Fibroblast of the conjunctiva (primary cell): ENCODE measurements around the gene ARHGAP15.
A peak's percentile ranks its signal among the peaks of the same experiment; 100 is the strongest.

Experiments used
- DNase-seq: peaks from one replicate; pipeline ENCODE4 v3.0.0-alpha.2; 2010; ENCODE audit warnings: low read depth

ARHGAP15 gene

GRCh38 chr2:143401861-143402260 is 272.6 kb downstream of the ARHGAP15 start:
- DNase-seq = no peak

GRCh38 chr2:143402451-143402850 is 273.2 kb downstream of the ARHGAP15 start:
- no peak for DNase-seq

- DNase-seq = no peak
These were observed 281.1 kb downstream of the ARHGAP15 start for GRCh38 chr2:143410082-143410897.

GRCh38 chr2:143415571-143415970 is 286.4 kb downstream of the ARHGAP15 start:
- no peak for DNase-seq

GRCh38 chr2:143417428-143417827 is 288.2 kb downstream of the ARHGAP15 start:
- DNase-seq = no peak

GRCh38 chr2:143420313-143420712 is 291.1 kb downstream of the ARHGAP15 start:
- DNase-seq = no peak

GRCh38 chr2:143422681-143423080 is 293.5 kb downstream of the ARHGAP15 start:
- DNase-seq = no peak

GRCh38 chr2:143425896-143426295 is 296.7 kb downstream of the ARHGAP15 start:
- DNase-seq = no peak

GRCh38 chr2:143426296-143426695 is 297.1 kb downstream of the ARHGAP15 start:
- peak; percentile 22 for DNase-seq

- no peak for DNase-seq
These were observed 299.5 kb downstream of the ARHGAP15 start for GRCh38 chr2:143428700-143429099.

GRCh38 chr2:143429932-143430679 is 300.9 kb downstream of the ARHGAP15 start:
- peak; percentile 35 for DNase-seq

- DNase-seq = no peak
These were observed 302.1 kb downstream of the ARHGAP15 start for GRCh38 chr2:143431316-143431715.

GRCh38 chr2:143433251-143433650 is 304.0 kb downstream of the ARHGAP15 start:
- no peak for DNase-seq

- no peak for DNase-seq
These were observed 304.6 kb downstream of the ARHGAP15 start for GRCh38 chr2:143433840-143434239.

GRCh38 chr2:143434445-143434844 is 305.2 kb downstream of the ARHGAP15 start:
- DNase-seq = no peak

- no peak for DNase-seq
These were observed 305.9 kb downstream of the ARHGAP15 start for GRCh38 chr2:143435131-143435530.

GRCh38 chr2:143436951-143437350 is 307.7 kb downstream of the ARHGAP15 start:
- no peak for DNase-seq

GRCh38 chr2:143440411-143441012 is 311.3 kb downstream of the ARHGAP15 start:
- no peak for DNase-seq

GRCh38 chr2:143442193-143442592 is 313.0 kb downstream of the ARHGAP15 start:
- no peak for DNase-seq

- no peak for DNase-seq
These were observed 322.5 kb downstream of the ARHGAP15 start for GRCh38 chr2:143451642-143452281.

- no peak for DNase-seq
These were observed 323.7 kb downstream of the ARHGAP15 start for GRCh38 chr2:143452817-143453451.

- DNase-seq = no peak
These were observed 324.8 kb downstream of the ARHGAP15 start for GRCh38 chr2:143453981-143454511.
